ENCODE results near the gene STOML1. TPM values are rescaled to one million over a fixed set of nuclear protein-coding genes. Genes with fewer than 3 reads are reported as not detected.

The STOML1 gene
- total and polyA plus RNA-seq, 9 of the 15 experiments (the other 6 are each of a cell fraction or from before 2014, with no cell fraction given) = 0.25 to 9.7 (median 4.6) TPM

- no peak for TF ChIP-seq ZNF280A (IDR thresholded peaks at IDR 0.05; ENCODE audit: low read depth, partially characterized antibody)
Observed at GRCh38 chr15:73928971-73929627, 63.0 kb downstream of the STOML1 start (continued).

Other genes with a start within 250 kb of the STOML1 start
Only the 7 nearest of the 9 such genes appear.
- gene TBC1D21, start 118.7 kb downstream of the STOML1 start, total RNA-seq (2014; rRNA removed) = not detected in 2 replicates
- gene TBC1D21, start 118.7 kb downstream of the STOML1 start, total RNA-seq (2014; rRNA removed; fragmentation: Illumina TruSeq; extraction: Trizol) = not detected in 2 replicates
- not detected in 2 replicates for gene TBC1D21, start 118.7 kb downstream of the STOML1 start, total RNA-seq (2015; rRNA removed; fragmentation: Illumina TruSeq; extraction: Trizol)
- not detected in 2 replicates for gene TBC1D21, start 118.7 kb downstream of the STOML1 start, total RNA-seq (2021)
- gene TBC1D21, start 118.7 kb downstream of the STOML1 start, polyA plus RNA-seq (2011; rRNA removed) = not detected in 2 replicates
- not detected in 2 replicates for gene TBC1D21, start 118.7 kb downstream of the STOML1 start, polyA plus RNA-seq (2014; fragmentation: Illumina TruSeq; extraction: Trizol)
- gene TBC1D21, start 118.7 kb downstream of the STOML1 start, polyA plus RNA-seq (2014; fragmentation: Nextera tagmentation; extraction: Ambion mirVana) = not detected
- gene TBC1D21, start 118.7 kb downstream of the STOML1 start, polyA plus RNA-seq (2014; rRNA removed) = not detected in 2 replicates
- gene LOXL1, start 65.8 kb downstream of the STOML1 start, total RNA-seq (2014; rRNA removed) = 0.14 and 0.61 TPM in 2 replicates
- gene LOXL1, start 65.8 kb downstream of the STOML1 start, total RNA-seq (2014; rRNA removed; fragmentation: Illumina TruSeq; extraction: Trizol) = not detected in 2 replicates
- not detected in 2 replicates for gene LOXL1, start 65.8 kb downstream of the STOML1 start, total RNA-seq (2015; rRNA removed; fragmentation: Illumina TruSeq; extraction: Trizol)
- not detected in 2 replicates for gene LOXL1, start 65.8 kb downstream of the STOML1 start, total RNA-seq (2021)
- 0.16 TPM in 1 of 2 replicates, not detected in the other for gene LOXL1, start 65.8 kb downstream of the STOML1 start, polyA plus RNA-seq (2011; rRNA removed)
- not detected in 2 replicates for gene LOXL1, start 65.8 kb downstream of the STOML1 start, polyA plus RNA-seq (2014; fragmentation: Illumina TruSeq; extraction: Trizol)
- gene LOXL1, start 65.8 kb downstream of the STOML1 start, polyA plus RNA-seq (2014; fragmentation: Nextera tagmentation; extraction: Ambion mirVana) = not detected
- not detected in 2 replicates for gene LOXL1, start 65.8 kb downstream of the STOML1 start, polyA plus RNA-seq (2014; rRNA removed)
- gene PML, start 2.4 kb upstream of the STOML1 start, total RNA-seq (2014; rRNA removed) = 14.4 and 20.2 TPM in 2 replicates
- 6.0 and 6.6 TPM in 2 replicates for gene PML, start 2.4 kb upstream of the STOML1 start, total RNA-seq (2014; rRNA removed; fragmentation: Illumina TruSeq; extraction: Trizol)
- gene PML, start 2.4 kb upstream of the STOML1 start, total RNA-seq (2015; rRNA removed; fragmentation: Illumina TruSeq; extraction: Trizol) = 9.7 and 10.1 TPM in 2 replicates
- gene PML, start 2.4 kb upstream of the STOML1 start, total RNA-seq (2021) = 44.4 and 50.7 TPM in 2 replicates
- 6.6 and 11.3 TPM in 2 replicates for gene PML, start 2.4 kb upstream of the STOML1 start, polyA plus RNA-seq (2011; rRNA removed)
- gene PML, start 2.4 kb upstream of the STOML1 start, polyA plus RNA-seq (2014; fragmentation: Illumina TruSeq; extraction: Trizol) = 20.7 and 28.3 TPM in 2 replicates
- gene PML, start 2.4 kb upstream of the STOML1 start, polyA plus RNA-seq (2014; fragmentation: Nextera tagmentation; extraction: Ambion mirVana) = 1 to 10 TPM; 5.0 to 5.4 TPM
- 14.0 and 16.2 TPM in 2 replicates for gene PML, start 2.4 kb upstream of the STOML1 start, polyA plus RNA-seq (2014; rRNA removed)
- not detected in 2 replicates for gene GOLGA6A, start 90.3 kb upstream of the STOML1 start, total RNA-seq (2014; rRNA removed)
- gene GOLGA6A, start 90.3 kb upstream of the STOML1 start, total RNA-seq (2014; rRNA removed; fragmentation: Illumina TruSeq; extraction: Trizol) = not detected in 2 replicates
- not detected in 2 replicates for gene GOLGA6A, start 90.3 kb upstream of the STOML1 start, total RNA-seq (2015; rRNA removed; fragmentation: Illumina TruSeq; extraction: Trizol)
- not detected in 2 replicates for gene GOLGA6A, start 90.3 kb upstream of the STOML1 start, total RNA-seq (2021)
- not detected in 2 replicates for gene GOLGA6A, start 90.3 kb upstream of the STOML1 start, polyA plus RNA-seq (2011; rRNA removed)
- not detected in 2 replicates for gene GOLGA6A, start 90.3 kb upstream of the STOML1 start, polyA plus RNA-seq (2014; fragmentation: Illumina TruSeq; extraction: Trizol)
- not detected for gene GOLGA6A, start 90.3 kb upstream of the STOML1 start, polyA plus RNA-seq (2014; fragmentation: Nextera tagmentation; extraction: Ambion mirVana)
- gene GOLGA6A, start 90.3 kb upstream of the STOML1 start, polyA plus RNA-seq (2014; rRNA removed) = not detected in 2 replicates
- gene ISLR2, start 138.3 kb upstream of the STOML1 start, total RNA-seq (2014; rRNA removed) = not detected in 2 replicates
- not detected in 2 replicates for gene ISLR2, start 138.3 kb upstream of the STOML1 start, total RNA-seq (2014; rRNA removed; fragmentation: Illumina TruSeq; extraction: Trizol)
- not detected in 2 replicates for gene ISLR2, start 138.3 kb upstream of the STOML1 start, total RNA-seq (2015; rRNA removed; fragmentation: Illumina TruSeq; extraction: Trizol)
- gene ISLR2, start 138.3 kb upstream of the STOML1 start, total RNA-seq (2021) = not detected in 2 replicates
- gene ISLR2, start 138.3 kb upstream of the STOML1 start, polyA plus RNA-seq (2011; rRNA removed) = not detected in 2 replicates
- not detected in 2 replicates for gene ISLR2, start 138.3 kb upstream of the STOML1 start, polyA plus RNA-seq (2014; fragmentation: Illumina TruSeq; extraction: Trizol)
- gene ISLR2, start 138.3 kb upstream of the STOML1 start, polyA plus RNA-seq (2014; fragmentation: Nextera tagmentation; extraction: Ambion mirVana) = not detected
- gene ISLR2, start 138.3 kb upstream of the STOML1 start, polyA plus RNA-seq (2014; rRNA removed) = not detected in 2 replicates
- gene ISLR, start 181.4 kb upstream of the STOML1 start, total RNA-seq (2014; rRNA removed) = not detected in 2 replicates
- not detected in 2 replicates for gene ISLR, start 181.4 kb upstream of the STOML1 start, total RNA-seq (2014; rRNA removed; fragmentation: Illumina TruSeq; extraction: Trizol)
- not detected in 2 replicates for gene ISLR, start 181.4 kb upstream of the STOML1 start, total RNA-seq (2015; rRNA removed; fragmentation: Illumina TruSeq; extraction: Trizol)
- gene ISLR, start 181.4 kb upstream of the STOML1 start, total RNA-seq (2021) = not detected in 2 replicates
- gene ISLR, start 181.4 kb upstream of the STOML1 start, polyA plus RNA-seq (2011; rRNA removed) = not detected in 2 replicates
- gene ISLR, start 181.4 kb upstream of the STOML1 start, polyA plus RNA-seq (2014; fragmentation: Illumina TruSeq; extraction: Trizol) = not detected in 2 replicates
- gene ISLR, start 181.4 kb upstream of the STOML1 start, polyA plus RNA-seq (2014; fragmentation: Nextera tagmentation; extraction: Ambion mirVana) = not detected
- not detected in 2 replicates for gene ISLR, start 181.4 kb upstream of the STOML1 start, polyA plus RNA-seq (2014; rRNA removed)
- gene STRA6, start 210.5 kb upstream of the STOML1 start, total RNA-seq (2014; rRNA removed) = 0.33 TPM in 1 of 2 replicates, not detected in the other
- 0.18 TPM in 1 of 2 replicates, not detected in the other for gene STRA6, start 210.5 kb upstream of the STOML1 start, total RNA-seq (2014; rRNA removed; fragmentation: Illumina TruSeq; extraction: Trizol)
- 0.43 and 0.60 TPM in 2 replicates for gene STRA6, start 210.5 kb upstream of the STOML1 start, total RNA-seq (2015; rRNA removed; fragmentation: Illumina TruSeq; extraction: Trizol)
- 0.38 and 0.47 TPM in 2 replicates for gene STRA6, start 210.5 kb upstream of the STOML1 start, total RNA-seq (2021)
- 1.9 and 2.0 TPM in 2 replicates for gene STRA6, start 210.5 kb upstream of the STOML1 start, polyA plus RNA-seq (2011; rRNA removed)
- 0.28 and 0.40 TPM in 2 replicates for gene STRA6, start 210.5 kb upstream of the STOML1 start, polyA plus RNA-seq (2014; fragmentation: Illumina TruSeq; extraction: Trizol)
- under 1 TPM in 1 of 2 experiments, not detected in 1; 0.04 TPM for gene STRA6, start 210.5 kb upstream of the STOML1 start, polyA plus RNA-seq (2014; fragmentation: Nextera tagmentation; extraction: Ambion mirVana)
- gene STRA6, start 210.5 kb upstream of the STOML1 start, polyA plus RNA-seq (2014; rRNA removed) = 0.43 and 0.65 TPM in 2 replicates